GM18867 (cell line): ENCODE data around the gene CRYBB1.

ENCODE experiments used
- ATAC-seq: cut with Tn5 transposase; IDR thresholded peaks from one replicate; pipeline ENCODE4 v1.9.1; 2021; ENCODE audit warnings: mild to moderate bottlenecking, moderate library complexity; ENCODE audit not compliant: unreplicated experiment

Gene CRYBB1

DNA sequence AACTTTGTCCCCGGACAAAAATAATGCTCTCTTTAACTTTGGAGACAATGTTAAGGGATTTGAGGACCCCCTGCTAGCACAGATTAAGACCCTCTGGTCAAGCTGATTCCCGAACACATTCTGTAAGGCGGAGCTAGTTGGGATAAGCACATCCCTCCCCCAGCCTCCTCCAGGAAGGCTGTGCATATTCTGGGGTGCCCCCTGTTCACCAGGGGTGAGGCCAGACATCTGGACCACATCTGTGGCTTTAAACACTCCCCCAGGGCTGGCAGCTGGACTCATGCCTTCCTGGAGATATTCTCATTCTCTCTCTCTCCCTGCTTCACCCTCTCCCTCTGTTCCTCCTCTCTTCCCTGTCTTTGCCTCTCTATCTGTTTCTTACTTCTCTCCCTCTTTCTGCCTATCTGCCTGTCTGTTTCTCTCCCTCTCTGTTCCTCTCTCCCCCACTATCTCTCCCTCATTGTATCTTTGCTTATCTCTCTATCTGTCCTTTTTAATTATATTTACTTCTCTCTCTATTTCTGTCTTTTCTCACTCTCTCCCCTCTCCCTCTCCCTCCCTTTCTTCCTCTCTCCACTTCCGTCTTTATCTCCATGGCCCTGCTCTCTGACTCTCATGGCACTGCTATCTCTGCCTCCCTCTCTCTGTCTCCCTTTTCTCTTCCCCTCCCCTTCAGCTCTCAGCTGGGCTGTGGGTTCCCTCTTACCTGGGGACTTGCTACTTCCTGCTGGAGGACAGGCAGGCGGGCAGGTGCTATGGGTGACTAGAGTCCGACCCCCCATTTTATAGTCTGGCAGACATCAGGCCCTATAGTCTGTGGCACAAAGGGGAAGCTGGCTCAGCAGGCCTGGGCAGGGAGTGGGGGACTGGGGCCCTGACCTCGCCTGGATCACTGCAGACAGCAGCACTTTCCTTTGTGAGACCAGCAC is at the start of gene CRYBB1:
Gene CRYBB1, minus strand, starts transcription at position 757 of the 929 bp plus-strand sequence. CDS start 1,708 bp downstream, outside the sequence.
- no peak for ATAC-seq

DNA sequence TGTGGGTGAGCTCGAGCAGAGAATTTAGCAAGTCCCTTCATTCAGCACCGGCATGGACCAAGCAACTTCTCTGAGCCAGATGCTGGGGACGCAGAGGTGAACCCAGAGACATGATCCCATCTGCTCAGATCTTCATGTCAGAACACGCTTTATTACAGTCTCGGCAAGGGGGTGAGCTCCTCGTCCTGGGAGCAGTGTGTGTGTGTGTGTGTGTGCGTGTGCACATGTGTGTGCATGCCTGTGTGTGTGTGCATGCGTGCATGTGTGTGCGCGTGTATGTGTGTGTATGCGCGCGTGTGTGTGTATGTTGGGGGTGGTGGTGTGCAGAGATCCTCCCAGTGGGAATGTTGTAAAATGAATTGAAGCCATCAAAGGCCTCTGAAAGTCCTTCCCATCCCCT is 49.3 kb upstream of the CRYBB1 start:
- ATAC-seq, result no peak

DNA sequence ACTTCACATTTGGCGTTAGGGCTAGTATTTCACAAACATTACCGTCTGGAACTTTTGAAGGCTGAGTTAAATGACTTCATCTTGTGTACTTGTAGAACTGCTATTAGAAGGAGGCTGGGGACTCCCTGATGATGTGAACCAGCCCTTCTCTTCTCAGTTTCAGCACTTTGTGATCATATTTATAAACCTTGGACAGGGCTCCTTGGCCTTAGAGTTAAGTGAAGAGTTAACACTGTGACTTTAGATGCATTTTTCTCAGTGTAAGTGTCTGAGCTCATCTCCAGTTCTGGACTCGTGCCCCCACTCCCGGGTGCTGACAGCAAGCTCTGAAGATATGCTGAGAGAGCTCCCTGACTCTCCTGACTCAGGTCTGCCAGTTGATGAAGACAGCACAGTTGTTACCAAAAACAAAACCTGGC is 48.0 kb upstream of the CRYBB1 start:
- ATAC-seq, result no peak

DNA sequence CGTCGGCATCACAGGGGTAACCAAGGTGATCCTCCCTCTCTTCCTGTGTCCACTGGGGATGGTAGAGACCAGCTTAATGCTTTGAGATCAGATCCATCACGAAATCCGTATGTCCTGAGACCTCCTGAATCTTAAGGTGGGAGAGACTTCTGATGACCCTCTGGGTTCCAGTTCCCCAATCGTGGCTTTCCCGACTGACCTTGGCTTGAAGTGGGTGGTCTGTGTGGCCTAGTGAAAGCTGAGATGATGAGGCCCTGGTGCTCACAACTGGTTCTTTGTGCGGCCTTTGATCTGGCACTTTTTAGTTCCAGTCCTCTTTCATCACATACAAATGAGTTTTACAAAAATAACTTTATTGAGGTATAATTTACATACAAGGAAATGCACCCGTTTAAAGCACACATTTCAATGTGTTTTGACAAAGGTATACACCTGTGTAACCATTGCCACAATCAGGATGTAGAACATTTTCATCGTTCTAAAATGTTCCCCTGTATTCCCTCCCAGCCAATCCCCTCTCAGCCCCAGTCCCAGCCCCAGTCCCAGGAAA is 45.6 kb upstream of the CRYBB1 start:
- no peak for ATAC-seq

DNA sequence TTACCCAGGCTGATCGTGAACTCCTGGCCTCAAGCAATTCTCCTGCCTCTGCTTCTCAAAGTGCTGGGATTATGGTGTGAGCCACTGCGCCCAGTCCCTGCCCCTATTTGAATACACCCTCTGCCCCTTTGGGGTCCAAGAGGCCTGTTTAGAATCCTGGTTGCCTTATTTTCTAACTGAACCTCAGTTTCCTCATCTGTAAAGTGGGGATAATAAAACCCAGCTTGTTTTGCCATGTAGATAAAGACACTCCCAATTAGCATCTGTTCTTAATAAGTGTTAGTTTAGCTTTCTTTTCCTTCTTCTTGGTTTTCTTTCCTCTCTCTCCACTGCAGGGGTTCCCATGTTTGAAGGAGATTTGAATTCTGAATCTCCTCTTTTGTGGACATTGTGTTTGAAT is 44.3 kb upstream of the CRYBB1 start:
- ATAC-seq, result no peak

DNA sequence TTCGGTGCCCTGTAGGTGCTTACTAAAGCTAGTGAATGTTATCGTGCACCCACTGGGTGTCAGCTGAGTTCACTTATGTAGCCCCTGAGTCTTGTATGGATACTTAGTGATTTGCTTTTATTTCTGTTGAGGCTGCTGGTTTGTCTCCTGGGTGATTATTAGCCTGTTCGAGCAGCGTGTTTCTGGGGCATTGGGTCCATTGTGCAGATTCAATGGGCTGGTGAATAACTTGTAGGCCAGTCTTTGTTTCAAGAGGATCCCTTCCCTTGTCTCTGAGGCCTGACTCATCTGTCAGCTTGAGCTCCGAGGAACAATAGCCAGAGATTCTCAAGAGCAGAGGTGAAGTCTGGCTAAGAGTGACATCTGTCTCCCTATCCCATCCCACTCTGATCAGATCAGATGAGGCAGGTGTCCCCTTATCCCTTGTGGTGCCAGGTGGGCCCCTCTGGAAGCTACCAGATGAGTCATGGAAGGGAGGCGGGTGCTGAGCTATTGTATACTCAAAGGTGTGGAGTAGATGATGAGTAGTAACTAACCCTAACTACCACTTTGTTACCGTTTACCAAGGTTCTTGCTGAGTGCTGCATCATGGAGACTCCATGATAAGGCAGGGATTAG is 43.2 kb upstream of the CRYBB1 start:
- ATAC-seq, result no peak

DNA sequence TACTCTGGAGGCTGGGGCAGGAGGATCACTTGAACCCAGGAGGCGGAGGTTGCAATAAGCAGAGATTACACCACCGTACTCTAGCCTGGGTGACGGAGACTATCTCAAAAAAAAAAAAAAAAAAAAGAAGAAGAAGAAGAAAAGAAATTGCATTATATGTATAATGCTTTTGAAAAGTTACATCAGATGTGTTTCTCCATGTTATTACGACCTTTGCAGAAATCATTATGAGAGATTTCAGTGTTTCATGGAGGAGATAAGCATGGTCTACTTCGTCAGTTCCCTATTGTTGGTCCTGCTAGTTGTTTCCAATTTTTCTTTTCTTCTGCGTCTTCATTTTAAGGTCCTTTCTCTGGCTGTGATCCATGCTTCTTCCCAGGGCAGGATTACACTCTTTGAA is 42.5 kb upstream of the CRYBB1 start:
- no peak for ATAC-seq

DNA sequence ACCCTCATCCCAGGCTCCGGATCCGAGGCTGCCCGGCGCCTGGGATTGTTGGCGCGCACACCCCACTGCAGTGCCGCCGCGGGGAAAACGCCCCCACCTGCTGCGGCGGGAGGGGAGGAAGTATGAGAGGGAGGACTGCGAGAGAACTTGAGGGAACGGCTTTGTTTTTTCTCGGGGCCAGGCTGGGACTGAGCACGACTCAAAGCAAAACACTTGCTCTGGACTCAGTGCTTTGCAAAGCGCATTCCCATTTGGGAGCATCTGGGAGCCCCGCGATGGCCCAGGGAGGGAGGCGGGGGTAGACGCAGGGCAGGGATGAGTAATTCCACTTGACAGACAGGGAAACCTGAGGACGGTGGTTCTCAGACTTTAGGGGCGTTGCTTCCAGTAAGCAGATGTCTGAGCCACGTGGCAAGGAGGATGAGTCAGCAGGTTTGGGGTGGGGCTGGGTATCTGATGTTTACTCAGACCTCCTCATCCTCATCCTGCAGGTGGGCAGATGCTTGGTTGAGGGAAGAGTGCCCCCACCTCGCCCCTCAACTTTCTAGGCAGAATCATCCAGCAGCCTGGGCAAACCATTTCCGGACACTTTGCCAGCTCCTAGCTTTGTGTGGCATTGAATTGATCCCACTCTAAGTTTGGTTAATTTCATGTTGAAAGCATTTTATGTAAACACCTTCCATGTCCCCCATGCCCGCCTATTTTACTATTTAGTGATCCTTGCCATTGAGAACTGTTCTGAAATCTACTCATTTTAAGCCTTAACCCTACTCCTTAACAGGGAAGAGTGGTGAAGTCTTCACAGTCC is 41.0 kb upstream of the CRYBB1 start:
- ATAC-seq, result peak; percentile 63

DNA sequence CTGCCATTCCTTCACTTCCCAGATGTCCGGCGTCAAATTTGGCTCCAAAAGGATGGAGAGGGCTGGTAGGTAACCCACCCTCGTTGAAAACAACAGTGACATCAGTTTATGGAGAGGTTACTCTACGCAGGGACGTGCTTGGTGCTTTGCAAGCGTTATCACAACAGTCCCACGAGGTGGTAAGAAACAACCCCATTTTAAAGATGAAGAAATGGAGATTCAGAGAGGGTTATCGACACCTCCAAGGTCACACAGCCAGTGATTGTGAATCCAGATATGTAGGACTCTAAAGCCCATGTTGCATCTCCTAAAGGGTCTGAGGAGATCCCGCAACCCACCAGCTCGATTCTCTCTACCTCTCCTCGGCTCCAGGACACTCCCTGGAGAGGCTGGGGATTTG is 40.3 kb upstream of the CRYBB1 start:
- no peak for ATAC-seq

DNA sequence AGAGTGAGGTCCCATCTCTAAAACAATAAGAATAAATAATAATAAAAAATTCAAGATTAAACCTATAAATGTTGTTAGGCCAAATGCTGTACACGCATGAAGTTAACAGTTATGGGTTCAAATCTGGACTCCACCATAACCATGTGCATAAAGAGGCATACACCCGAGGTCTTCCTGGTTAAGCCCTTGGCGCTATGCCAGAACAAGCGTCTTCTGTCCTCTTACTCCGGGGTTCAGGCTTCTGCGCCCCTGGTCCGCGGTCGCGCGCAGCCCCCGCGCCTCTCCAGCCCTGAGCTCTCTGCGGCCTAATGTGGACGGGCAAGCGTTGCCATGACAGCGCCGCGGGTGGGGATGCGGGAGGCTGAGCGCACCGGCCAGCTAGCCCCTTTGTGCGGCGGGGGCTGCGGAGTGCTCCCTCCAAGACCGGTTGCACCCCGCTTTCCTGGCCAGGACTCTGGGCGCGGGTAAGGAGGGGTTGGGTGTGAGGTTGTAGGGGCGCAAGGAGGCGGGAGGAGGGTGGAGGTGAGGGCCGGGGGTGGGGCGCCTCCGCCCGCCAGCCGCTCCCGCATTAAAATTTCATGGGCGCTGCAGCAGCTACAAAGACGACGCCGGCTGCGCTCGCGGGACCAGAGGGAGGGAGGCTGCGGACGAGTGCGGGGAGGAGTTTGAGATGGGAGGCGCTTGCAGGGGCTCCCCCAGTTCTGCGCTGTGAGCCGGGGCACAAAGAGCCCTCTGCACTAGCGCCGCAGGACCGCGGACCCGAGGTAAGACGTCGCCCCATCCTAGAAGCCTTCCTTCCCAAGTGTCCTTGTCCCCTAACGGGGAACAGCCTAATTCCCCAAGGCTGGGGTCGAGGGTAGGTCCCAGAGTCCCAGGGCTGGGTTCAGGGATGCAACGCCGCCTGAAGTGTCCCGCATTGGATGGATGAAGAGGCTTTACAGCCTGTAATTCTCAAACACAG is 39.3 kb upstream of the CRYBB1 start, which contains the start of gene MIAT:
Gene MIAT, plus strand, starts transcription at position 698 of the 961 bp plus-strand sequence.
- peak; percentile 54 for ATAC-seq

DNA sequence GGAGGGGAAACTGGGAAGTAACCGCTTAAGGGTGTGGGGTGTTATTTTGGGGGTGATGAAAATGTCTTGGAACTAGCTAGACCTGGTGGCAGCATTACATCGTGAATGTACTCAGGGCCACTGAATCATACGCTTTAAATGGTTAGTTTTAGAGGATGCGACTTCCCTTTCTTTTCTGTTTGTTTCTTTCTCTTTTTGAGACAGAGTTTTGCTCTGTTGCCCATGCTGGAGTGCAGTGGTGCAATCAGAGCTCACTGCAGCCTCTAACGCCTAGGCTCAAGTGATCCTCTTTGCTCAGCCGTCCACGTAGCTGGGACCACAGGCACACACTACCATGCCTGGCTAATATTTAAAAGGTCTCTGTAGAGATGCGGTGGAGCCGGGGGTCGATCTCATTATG is 34.0 kb upstream of the CRYBB1 start:
- no peak for ATAC-seq

DNA sequence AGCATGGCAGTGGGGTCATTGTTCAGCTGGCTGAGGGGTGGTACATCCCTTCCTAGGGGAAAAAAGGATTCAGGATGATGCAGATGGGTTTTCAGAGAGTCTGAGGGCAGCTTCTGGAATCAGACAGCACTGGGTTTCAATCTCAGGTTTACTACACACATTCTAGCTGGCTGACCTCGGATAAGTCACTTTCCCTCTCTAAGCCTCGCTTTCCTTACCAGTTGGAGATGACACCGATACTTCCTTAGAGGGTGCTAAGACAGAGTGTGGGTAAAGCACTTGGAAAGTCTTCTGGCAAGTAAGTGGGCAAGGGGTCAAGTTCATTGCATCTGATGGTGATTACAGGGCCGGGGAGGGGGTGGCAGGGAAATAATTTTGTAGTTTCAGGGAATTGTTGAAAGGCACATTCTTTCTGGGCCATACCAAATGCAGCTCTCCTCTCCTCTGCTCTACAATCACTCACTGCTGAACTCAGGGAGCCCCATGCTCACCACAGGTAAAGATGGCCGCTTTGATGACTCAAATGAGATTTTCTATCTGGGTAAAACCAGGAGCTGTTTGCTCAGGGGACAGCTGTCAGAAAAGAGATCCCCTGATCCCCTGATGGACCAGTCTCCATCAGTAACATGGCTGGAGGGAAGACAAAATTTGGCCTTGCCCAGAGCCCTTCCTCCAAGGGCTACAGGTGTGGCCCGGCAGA is 33.0 kb upstream of the CRYBB1 start:
- no peak for ATAC-seq

DNA sequence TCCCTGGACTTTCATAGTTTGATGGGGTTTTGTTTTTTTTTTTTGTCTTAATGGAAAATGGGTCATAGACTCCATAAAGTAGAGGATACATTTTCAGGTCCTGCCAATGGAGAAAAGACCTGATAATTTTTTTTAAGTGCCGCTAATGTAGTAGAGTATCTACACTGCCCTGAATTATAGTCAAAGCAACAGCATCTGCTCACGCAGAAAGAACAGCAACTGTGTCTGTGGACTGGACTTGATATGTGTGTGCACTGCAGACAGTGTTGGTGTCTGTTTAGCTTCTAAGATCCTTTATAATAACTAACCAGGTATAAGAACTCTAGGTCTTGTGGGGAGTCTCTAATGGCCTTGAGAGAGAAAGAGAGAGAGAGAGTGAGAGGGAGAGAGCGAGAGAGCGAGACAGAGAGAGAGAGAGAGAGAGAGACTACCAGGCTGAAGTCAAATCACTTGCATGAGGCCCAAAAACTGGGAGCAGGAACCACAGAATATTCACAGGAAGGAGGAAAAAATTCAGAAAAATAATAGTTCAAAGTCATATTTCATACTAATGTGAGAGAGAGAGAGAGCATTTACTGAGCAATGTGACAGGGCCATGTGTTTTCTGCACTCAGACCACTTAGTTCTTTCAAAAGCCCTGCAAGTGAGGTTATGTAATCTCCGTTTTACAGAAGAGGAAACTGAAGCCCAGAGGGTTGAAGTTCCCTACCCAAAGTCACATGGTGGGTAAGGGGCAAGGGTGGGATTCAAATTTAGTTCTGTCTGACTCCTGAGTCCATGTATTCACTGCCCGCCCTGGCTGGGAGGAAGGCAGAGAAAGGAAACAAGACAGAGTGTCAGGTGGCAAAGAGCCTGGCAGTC is 30.9 kb upstream of the CRYBB1 start:
- ATAC-seq, result no peak

DNA sequence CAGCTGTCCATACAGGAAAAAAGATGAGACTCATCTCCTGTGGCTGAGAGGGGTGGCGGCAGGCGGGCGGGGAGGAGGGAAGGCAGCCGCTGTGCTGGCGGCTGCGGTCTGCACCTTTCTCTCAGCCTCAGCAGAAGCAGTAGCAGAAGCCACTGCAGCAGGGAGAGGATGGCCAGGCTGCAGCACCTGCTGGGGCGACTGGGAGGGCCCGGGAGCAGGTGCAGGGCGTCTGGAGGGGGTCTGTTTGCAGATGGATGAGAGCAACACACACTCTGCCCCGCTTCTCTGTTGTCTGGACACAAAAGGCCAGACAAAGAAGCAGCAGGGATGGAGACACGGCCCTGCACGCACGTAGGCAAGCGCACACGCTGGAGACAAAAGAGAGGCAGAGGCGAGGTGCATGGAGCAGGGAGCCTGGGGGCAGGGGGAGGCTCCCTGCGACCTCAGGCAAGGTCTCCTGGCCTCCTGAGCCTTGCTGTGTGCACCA is 30.2 kb upstream of the CRYBB1 start:
- ATAC-seq, result no peak

DNA sequence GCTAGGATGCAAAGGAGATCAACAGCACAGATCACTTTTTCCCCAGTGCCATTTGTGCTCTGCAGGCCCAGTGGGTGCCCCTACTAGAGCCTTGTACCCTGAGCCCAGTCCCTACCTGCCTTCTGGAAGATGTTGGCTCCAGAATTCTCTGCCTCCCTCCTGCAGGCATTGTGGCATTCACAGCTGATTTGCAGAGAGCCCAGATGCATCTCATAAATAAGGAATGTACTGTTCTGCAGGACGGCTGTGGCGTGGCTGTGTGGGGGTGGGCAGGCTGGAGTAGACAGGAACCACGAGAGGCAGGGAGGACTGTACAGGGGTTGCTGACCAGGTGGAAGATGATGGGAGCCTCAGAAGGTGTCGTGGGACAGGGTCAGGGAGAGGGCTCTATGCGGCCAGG is 28.3 kb upstream of the CRYBB1 start:
- ATAC-seq, result no peak

DNA sequence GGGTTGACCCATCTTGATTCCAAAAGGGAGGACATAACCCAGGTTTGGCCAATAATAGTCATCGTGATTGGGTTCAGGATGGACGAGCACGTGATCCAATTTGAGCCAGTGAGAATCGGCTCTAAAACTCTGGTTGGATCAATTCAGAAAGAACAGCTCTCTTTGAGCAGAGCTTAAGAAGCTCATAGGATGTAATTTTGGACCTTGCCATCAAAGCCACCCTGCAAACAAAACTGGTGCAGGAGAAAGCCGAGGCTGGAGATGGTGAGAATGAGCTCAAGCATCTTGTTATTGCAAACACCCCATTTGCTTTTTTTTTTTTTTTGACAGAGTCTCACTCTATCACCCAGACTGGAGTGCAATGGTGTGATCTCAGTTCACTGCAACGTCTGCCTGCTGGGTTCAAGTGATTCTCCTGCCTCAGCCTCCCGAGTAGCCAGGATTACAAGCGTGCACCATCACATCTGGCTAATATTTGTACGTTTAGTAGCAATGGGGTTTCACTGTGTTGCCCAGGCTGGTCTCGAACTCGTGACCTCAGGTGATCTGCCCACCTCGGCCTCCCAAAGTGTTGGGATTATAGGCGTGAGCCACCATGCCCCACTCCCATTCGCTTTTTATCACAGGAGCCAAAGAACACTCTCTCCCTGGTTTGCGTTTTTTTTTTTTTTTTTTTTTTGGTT is 25.7 kb upstream of the CRYBB1 start:
- ATAC-seq, result no peak
